Esophagus (tissue), 2 donors: ENCODE data around the gene DHX15. TPM values are rescaled to one million over a fixed set of nuclear protein-coding genes. Genes with fewer than 3 reads are reported as not detected.

Experiments
- H3K27ac ChIP-seq, 2 donors: one replicate each; pipeline ENCODE4 v1.5.1; 2013; ENCODE audit warnings: low read depth in 2 of 2, mild to moderate bottlenecking in 2 of 2, inconsistent platforms in 1 of 2, low read length in 1 of 2, moderate library complexity in 1 of 2
- H3K27me3 ChIP-seq, 2 donors: one replicate each; pipeline ENCODE4 v1.6.1; 2013; ENCODE audit warnings: low read length in 2 of 2, control low read depth in 1 of 2, mild to moderate bottlenecking in 1 of 2; ENCODE audit not compliant: insufficient read depth in 2 of 2, control insufficient read depth in 1 of 2
- H3K36me3 ChIP-seq, 2 donors: one replicate each; pipeline ENCODE4 v1.6.1; 2013; ENCODE audit warnings: low read length in 1 of 2; ENCODE audit not compliant: control insufficient read depth in 2 of 2, insufficient read depth in 2 of 2
- H3K4me1 ChIP-seq, 2 donors: one replicate each; pipeline ENCODE4 v1.6.1; 2013; ENCODE audit warnings: low read length in 1 of 2; ENCODE audit not compliant: control insufficient read depth in 2 of 2, insufficient read depth in 2 of 2
- H3K4me3 ChIP-seq, 2 donors: one replicate each; pipeline ENCODE4 v1.5.1; 2013; ENCODE audit warnings: low read length in 2 of 2, mild to moderate bottlenecking in 2 of 2, low read depth in 1 of 2, moderate library complexity in 1 of 2
- H3K9me3 ChIP-seq, 2 donors: one replicate each; pipeline ENCODE4 v1.6.1; 2013; ENCODE audit warnings: mild to moderate bottlenecking in 2 of 2, low read depth in 1 of 2, low read length in 1 of 2, moderate library complexity in 1 of 2; ENCODE audit not compliant: control insufficient read depth in 2 of 2, insufficient read depth in 1 of 2
- WGBS, 2 donors: extraction: QIAGEN DNeasy Blood & Tissue Kit; methylation state at CpG; one replicate each; pipeline ENCODE4 v1.1.7; 2013; 5-methylcytosine and 5-hydroxymethylcytosine counted together
- polyA plus RNA-seq, 2 donors: library from polyadenylated mRNA; stranded (reverse); fragments of 200-250 nt; gene quantifications; one replicate each; pipeline ENCODE4 v1.2.3, GENCODE V29; 2013
- donor health status: healthy with polysubstance abuse.
- donor health status: Bipolar disorder and iron deficiency.

DHX15 gene
- polyA plus RNA-seq = 10 to 100 TPM; 43.5 to 59.3 TPM

DNA sequence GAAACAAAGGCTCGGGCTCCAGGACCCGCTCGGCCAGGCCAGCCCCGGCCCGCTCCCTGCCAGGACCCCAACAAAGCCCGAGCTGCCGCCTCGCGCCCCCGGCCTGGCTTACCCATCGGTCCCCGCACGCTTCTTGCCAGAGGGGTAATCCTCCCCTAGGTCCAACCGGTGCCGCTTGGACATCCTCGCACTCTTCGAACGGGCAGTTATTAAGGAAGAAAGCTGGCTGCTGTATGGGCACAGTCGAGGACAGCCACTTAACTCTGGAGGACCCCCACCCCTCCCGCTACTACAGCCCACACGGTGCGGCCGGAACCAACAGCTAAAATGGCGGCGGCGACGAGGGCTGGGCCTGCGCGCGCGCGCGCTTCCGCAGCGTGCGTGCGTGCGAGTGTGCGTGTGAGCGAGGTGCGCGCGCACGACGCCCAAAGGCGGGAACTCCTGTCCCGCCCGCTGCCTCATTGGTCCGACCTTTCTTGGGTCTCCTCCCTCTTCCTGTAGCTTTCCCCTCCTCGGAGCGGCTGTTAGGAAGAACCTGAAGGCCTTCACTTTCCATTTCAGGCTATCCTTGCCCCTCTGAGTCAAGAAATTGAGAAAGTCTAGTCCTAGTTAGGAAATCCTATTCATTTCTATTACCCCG, at the start of gene DHX15:
Gene DHX15, minus strand, starts transcription at position 344 of the 640 bp plus-strand sequence. Its CDS starts 161 bp downstream, at position 183.
- H3K27ac ChIP-seq = peak within 1 kb of the TSS; percentile 94 to 98
- H3K4me1 ChIP-seq = peaks cover 0 to 3% of the 10 kb centered on the region in 2 donors
- H3K9me3 ChIP-seq = no peaks in the 10 kb centered on the region
- no peaks in the 10 kb centered on the region for H3K27me3 ChIP-seq
- H3K36me3 ChIP-seq = no peaks in the 10 kb centered on the region
- peak within 1 kb of the TSS; percentile 98 to 100 for H3K4me3 ChIP-seq
- 1% methylated on average over 52 of the region's 52 CpGs for WGBS, 2 donors

DNA sequence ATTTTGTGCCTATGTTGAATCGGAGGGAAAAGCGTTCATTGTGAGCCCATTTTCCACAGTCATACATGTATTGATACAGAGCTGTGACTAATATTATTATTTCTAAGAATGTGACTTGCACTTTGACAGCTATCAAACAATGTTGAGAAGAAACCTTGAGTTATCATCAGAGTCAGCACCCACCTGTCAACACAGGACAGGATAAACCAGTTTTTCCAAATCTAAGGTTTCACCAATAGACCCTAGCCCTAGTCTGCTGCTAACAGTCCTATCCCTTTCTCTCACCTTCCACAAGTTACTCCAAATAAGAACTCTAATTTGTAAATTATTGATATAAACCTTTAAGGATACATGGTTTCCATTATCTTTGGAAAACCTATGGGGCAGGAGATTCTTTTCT, 47.7 kb upstream of the DHX15 start:
- 90% methylated on average over 2 of the region's 2 CpGs for WGBS, 2 donors

DNA sequence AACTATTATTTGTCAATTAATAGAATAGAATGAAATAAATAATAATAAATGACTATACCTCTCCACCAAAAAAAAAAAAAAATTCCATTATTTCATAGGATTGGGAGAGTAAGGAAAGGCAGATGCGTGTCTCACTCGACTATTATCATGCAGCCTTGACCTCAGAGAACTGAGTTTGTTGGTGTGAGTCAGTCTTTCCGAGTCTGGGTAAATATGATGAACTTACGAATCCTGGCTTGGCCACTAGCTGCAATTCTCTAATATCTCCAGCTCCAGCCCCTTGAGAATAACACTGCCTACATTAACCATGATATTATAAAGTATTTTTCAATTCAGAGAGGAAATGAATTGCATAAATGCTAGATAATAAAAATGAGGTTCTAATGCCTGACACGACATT, 46.6 kb upstream of the DHX15 start:
- no peaks in the 10 kb centered on the region for H3K27me3 ChIP-seq
- no peaks in the 10 kb centered on the region for H3K9me3 ChIP-seq
- H3K4me3 ChIP-seq = no peak overlapping the region
- H3K27ac ChIP-seq = no peak overlapping the region
- 65 to 69% methylated on average over 5 of the region's 5 CpGs for WGBS, 2 donors
- no peaks in the 10 kb centered on the region for H3K36me3 ChIP-seq
- no peaks in the 10 kb centered on the region for H3K4me1 ChIP-seq

More for the DNA sequence above, 47.7 kb upstream of the DHX15 start:
- Histone ChIP-seq H3K4me1 (no peaks in the 10 kb centered on the region), H3K9me3 (no peaks in the 10 kb centered on the region), H3K4me3 (no peak overlapping the region), H3K27ac (no peak overlapping the region), H3K36me3 (no peaks in the 10 kb centered on the region), H3K27me3 (no peaks in the 10 kb centered on the region)

DNA sequence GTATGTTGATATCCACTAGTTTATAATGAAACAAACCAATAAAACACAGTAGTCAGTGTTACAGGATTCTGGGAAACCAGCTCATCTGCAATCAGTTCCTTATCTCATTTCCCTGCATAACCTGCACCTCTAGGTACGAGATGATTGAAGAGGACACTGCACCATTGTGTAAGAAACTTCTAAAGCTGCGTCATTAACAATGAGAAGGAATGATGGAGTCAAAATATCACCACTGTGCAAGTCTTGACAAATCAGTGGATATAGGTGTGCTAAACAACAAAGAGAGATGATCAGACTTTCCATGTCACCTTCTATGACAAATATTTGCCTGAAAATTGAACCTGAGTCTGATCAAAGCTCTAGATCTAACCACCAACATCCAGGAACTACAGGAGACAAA, 40.7 kb upstream of the DHX15 start:
- H3K4me1 ChIP-seq = no peaks in the 10 kb centered on the region
- no peaks in the 10 kb centered on the region for H3K27me3 ChIP-seq
- no peaks in the 10 kb centered on the region for H3K36me3 ChIP-seq
- no peak overlapping the region for H3K4me3 ChIP-seq
- no peaks in the 10 kb centered on the region for H3K9me3 ChIP-seq
- no peak overlapping the region for H3K27ac ChIP-seq
- 34 to 43% methylated on average over 2 of the region's 2 CpGs for WGBS, 2 donors

DNA sequence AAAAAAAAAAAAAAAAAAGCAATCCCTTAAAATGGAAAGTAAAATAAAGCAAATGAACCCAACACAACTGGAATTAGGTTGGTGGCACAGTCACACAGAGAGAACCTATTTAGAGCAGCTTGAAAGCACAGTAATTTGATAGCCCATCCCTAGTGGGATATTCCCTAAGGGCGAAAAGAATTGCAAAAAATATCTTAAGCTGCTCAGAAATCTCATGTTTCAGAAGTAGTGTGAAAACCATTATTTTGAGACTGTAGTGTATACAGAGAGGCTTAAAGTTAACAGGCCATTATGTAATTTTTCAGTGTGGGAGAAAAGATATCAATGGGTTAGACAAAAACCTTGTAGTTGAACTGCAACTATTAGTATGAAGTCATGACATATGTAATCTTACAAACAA, 40.0 kb upstream of the DHX15 start:
- H3K27ac ChIP-seq = no peak overlapping the region
- no peaks in the 10 kb centered on the region for H3K9me3 ChIP-seq
- WGBS, 2 donors = 43 to 52% methylated on average over 1 of the region's 1 CpG
- no peaks in the 10 kb centered on the region for H3K4me1 ChIP-seq
- H3K4me3 ChIP-seq = no peak overlapping the region
- H3K27me3 ChIP-seq = no peaks in the 10 kb centered on the region
- H3K36me3 ChIP-seq = no peaks in the 10 kb centered on the region

DNA sequence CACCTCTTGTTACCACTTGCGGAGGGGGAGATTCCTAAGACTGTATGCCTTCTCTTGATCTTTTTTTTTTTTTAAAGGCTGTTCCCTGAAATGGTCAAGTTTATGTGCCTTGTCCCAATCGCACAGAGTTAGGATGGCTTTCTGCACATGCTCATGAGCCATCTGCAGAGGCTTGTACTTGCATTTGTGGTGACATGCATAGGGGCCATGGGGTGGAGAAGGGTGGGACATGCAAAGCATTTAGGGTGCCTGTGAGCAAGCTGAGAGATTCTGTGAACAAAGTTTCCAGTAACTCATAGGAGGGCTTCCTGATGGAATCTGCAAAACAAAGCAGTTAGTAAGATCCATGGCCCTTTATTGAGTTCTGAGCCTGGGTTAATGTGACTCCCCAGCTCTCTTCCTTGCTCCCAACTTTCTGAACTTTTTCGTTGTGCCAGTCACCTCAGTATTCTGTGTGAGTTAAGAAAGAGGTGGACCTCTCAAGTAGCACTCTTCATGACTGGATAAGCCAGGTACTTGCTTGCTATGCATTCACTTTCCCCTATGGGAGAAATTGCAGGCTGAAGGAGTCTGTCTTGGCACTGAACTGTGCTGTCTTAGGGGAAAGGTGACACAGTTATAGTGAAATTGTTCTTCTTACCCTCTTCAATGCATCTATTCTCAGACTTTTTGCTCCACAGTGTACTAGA, 37.9 kb upstream of the DHX15 start:
- Histone ChIP-seq H3K4me1 (no peaks in the 10 kb centered on the region), H3K27me3 (no peaks in the 10 kb centered on the region)
- WGBS, 2 donors = 74 to 79% methylated on average over 3 of the region's 3 CpGs

DNA sequence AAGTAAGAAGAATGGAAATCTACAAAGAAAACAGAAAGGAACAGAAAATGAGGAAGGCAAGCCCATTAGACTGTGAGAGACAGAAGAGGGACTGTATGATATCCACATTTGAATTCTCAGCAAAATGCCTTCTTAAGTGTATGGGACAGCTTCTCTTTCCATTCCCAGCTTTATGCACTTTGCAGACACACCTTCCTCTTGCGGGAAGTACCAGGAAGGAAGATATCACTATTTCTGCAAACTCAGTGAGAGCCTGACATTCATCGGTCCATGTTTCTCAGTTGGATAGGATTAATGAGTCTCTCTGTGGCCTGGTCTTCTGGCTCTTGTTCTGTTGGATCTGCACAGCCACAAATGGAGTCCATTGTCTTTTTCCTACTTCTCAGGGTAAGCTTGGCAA, 31.6 kb upstream of the DHX15 start:
- Histone ChIP-seq H3K9me3 (no peaks in the 10 kb centered on the region), H3K4me1 (no peaks in the 10 kb centered on the region), H3K27ac (no peak overlapping the region), H3K4me3 (no peak overlapping the region), H3K27me3 (no peaks in the 10 kb centered on the region), H3K36me3 (no peaks in the 10 kb centered on the region)
- 89 to 95% methylated on average over 2 of the region's 2 CpGs for WGBS, 2 donors

More for the DNA sequence above, 37.9 kb upstream of the DHX15 start:
- H3K9me3 ChIP-seq = no peaks in the 10 kb centered on the region
- no peak overlapping the region for H3K27ac ChIP-seq
- H3K4me3 ChIP-seq = no peak overlapping the region
- H3K36me3 ChIP-seq = no peaks in the 10 kb centered on the region

DNA sequence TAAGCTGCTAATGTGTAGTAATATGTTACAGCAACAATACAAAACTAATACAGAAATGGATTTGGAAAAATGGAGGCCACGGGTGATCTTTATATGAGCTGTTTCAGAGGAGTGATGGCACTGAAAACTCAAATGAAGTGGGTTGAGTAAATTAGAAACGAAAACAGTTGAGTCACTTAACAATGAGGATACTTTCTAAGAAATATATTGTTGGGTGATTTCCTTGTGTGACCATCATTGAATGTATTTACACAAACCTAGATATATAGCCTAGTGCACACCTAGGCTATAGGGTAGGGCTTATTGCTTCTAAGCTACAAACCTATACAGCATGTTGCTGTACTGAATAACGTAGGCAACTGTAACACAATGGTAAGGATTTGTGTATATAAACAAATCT, 30.5 kb upstream of the DHX15 start:
- Histone ChIP-seq H3K4me3 (no peak overlapping the region), H3K27ac (no peak overlapping the region), H3K36me3 (no peaks in the 10 kb centered on the region), H3K4me1 (no peaks in the 10 kb centered on the region), H3K27me3 (no peaks in the 10 kb centered on the region), H3K9me3 (no peaks in the 10 kb centered on the region)
- 78 to 81% methylated on average over 3 of the region's 3 CpGs for WGBS, 2 donors

DNA sequence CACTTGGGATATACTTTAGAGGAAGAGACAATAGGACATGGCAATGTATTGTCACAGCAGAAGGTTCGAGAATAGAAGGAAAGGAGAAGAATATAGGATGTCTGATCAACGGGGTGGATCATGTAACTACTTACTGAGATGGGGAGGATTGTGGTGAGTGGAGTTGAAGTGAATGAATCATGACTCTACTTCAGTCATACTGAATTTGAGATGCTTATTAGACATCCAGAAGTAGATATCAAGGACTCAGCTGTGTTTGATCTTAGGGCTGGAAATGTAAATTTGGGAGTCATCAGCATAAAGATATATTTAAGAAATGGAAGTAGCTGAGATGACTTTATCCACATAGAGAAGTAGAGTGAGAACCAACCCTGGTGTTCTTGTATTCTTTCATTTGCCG, 29.1 kb upstream of the DHX15 start:
- no peaks in the 10 kb centered on the region for H3K27me3 ChIP-seq
- no peak overlapping the region for H3K4me3 ChIP-seq
- H3K36me3 ChIP-seq = no peaks in the 10 kb centered on the region
- no peaks in the 10 kb centered on the region for H3K9me3 ChIP-seq
- no peak overlapping the region for H3K27ac ChIP-seq
- WGBS, 2 donors = 82% methylated on average over 3 of the region's 3 CpGs
- no peaks in the 10 kb centered on the region for H3K4me1 ChIP-seq

DNA sequence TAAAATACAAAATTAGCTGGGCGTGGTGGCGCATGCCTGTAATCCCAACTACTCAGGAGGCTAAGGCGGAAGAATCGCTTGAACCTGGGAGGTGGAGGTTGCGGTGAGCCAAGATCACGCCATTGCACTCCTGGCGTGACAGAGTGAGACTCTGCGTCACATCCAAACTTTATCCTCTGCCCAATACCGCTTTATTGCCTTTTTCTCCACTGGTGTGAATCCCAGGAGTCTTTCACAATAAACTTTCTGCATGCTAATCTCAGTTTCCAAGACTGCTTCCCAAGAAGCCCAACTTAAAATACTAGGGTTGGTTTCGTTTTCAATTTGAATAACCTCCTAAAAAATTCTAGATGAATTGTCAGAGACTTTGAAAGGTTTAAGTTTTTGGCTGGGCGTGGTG, 27.2 kb upstream of the DHX15 start:
- WGBS, 2 donors = 87 to 91% methylated on average over 11 of the region's 11 CpGs
- no peaks in the 10 kb centered on the region for H3K36me3 ChIP-seq

More for the DNA sequence above, 27.2 kb upstream of the DHX15 start:
- Histone ChIP-seq H3K4me3 (no peak overlapping the region), H3K9me3 (no peaks in the 10 kb centered on the region), H3K27ac (no peak overlapping the region), H3K27me3 (no peaks in the 10 kb centered on the region), H3K4me1 (no peaks in the 10 kb centered on the region)
